Prostate gland (tissue), 2 donors: ENCODE measurements around the gene SOX2. TPM values are rescaled to one million over a fixed set of nuclear protein-coding genes. Genes with fewer than 3 reads are reported as not detected.
A peak's percentile ranks its signal among the peaks of the same experiment; 100 is the strongest.

Source experiments
- DNase-seq: peaks from one replicate; pipeline ENCODE4 v3.0.0-alpha.2; 2019; ENCODE audit warnings: low spot score
- H3K27ac ChIP-seq, 2 donors: fragments of 200-600 bp; sonication (generic); 2 replicates each; pipeline ENCODE4 v1.5.1; 2017 to 2019
- H3K27me3 ChIP-seq: fragments of 200-600 bp; sonication (generic); replicated peaks from 2 replicates; pipeline ENCODE4 v1.5.1; 2019; ENCODE audit not compliant: insufficient read depth
- H3K36me3 ChIP-seq, 2 donors: fragments of 200-600 bp; sonication (generic); 1 replicate in 1 of 2; 2 replicates in 1 of 2; pipeline versions ENCODE4 v1.5.1 to v1.8.1; 2017 to 2019
- H3K4me1 ChIP-seq: fragments of 200-600 bp; sonication (generic); replicated peaks from 2 replicates; pipeline ENCODE4 v1.5.1; 2019
- H3K4me3 ChIP-seq, 2 donors: fragments of 200-600 bp; sonication (generic); 2 replicates each; pipeline ENCODE4 v1.5.1; 2017 to 2019
- H3K9me3 ChIP-seq: fragments of 200-600 bp; sonication (generic); 2 replicates; pipeline ENCODE4 v1.5.1; 2017
- POLR2A ChIP-seq: fragments of 450-650 bp; IDR thresholded peaks from one replicate; pipeline ENCODE4 v1.6.1; 2016; ENCODE audit warnings: antibody characterized with exemption, mild to moderate bottlenecking
- POLR2AphosphoS5 ChIP-seq: sonication (generic); formaldehyde crosslinking; IDR thresholded peaks from one replicate; pipeline ENCODE4 v1.6.1; 2017; ENCODE audit warnings: antibody characterized with exemption
- WGBS: methylation state at CpG from one replicate; pipeline ENCODE4 v1.1.5; 2018; 5-methylcytosine and 5-hydroxymethylcytosine counted together
- intact Hi-C: fragments of 100-400 bp; cut with DNase I; formaldehyde crosslinking; loops from one replicate; pipeline ENCODE4 v1.14.2; 2022
- total RNA-seq, 2 donors: library from RNA; depleted of rRNA; stranded (reverse); fragments of >200 nt; gene quantifications; one replicate each; pipeline ENCODE4 v1.1.0, GENCODE V29; 2016
- TF ChIP-seq, protein P1 (sequence below), 4 experiments: fragments of 200-600 bp in 2 of 4; fragments of 450-650 bp in 2 of 4; sonication (generic) in 2 of 4; IDR thresholded peaks; 1 replicate in 3 of 4; 2 replicates in 1 of 4; pipeline ENCODE4 v1.5.1; 2016 to 2019; ENCODE audit warnings: antibody characterized with exemption in 4 of 4, mild to moderate bottlenecking in 2 of 4, moderate library complexity in 2 of 4

The SOX2 gene
- total RNA-seq, 2 donors from 2014 or later, result 10.5 to 17.8 TPM

DNA sequence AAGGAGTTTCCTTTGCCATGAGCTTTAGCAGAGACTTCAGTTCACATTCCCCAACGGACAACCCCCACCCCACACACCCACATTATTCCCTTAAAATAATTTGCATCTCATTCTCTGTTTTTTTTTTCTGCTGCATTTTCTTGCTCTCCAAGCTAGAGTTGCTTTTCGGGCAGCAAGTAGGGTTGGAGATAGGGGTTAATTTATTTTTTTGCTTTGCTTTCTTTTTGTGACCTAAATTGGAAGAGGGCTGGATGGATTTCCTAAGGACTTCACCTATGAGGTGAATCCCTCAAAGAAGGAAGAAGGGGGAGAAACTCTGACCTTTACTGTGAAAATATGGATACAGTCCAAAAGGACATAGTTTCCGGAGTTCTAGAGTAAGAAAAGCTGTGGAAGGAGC is 6.6 kb downstream of the SOX2 start:
- no peak for DNase-seq
- TF ChIP-seq POLR2A (no peak), POLR2AphosphoS5 (no peak)
- TF ChIP-seq, protein P1, sequence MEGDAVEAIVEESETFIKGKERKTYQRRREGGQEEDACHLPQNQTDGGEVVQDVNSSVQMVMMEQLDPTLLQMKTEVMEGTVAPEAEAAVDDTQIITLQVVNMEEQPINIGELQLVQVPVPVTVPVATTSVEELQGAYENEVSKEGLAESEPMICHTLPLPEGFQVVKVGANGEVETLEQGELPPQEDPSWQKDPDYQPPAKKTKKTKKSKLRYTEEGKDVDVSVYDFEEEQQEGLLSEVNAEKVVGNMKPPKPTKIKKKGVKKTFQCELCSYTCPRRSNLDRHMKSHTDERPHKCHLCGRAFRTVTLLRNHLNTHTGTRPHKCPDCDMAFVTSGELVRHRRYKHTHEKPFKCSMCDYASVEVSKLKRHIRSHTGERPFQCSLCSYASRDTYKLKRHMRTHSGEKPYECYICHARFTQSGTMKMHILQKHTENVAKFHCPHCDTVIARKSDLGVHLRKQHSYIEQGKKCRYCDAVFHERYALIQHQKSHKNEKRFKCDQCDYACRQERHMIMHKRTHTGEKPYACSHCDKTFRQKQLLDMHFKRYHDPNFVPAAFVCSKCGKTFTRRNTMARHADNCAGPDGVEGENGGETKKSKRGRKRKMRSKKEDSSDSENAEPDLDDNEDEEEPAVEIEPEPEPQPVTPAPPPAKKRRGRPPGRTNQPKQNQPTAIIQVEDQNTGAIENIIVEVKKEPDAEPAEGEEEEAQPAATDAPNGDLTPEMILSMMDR (IDR thresholded peaks at IDR 0.05), result no peak
- Histone ChIP-seq H3K4me1 (no peaks in the 10 kb centered on the region), H3K4me3 (peak overlapping the region in 1 of 2 donors; percentile 20), H3K36me3 (no peaks in the 10 kb centered on the region), H3K27ac (peak overlapping the region; percentile 70 to 82), H3K27me3 (peaks cover 4% of the 10 kb centered on the region), H3K9me3 (no peaks in the 10 kb centered on the region)
- WGBS, result 7% methylated on average over 3 of the region's 3 CpGs
- intact Hi-C loops, result no loop called here

DNA sequence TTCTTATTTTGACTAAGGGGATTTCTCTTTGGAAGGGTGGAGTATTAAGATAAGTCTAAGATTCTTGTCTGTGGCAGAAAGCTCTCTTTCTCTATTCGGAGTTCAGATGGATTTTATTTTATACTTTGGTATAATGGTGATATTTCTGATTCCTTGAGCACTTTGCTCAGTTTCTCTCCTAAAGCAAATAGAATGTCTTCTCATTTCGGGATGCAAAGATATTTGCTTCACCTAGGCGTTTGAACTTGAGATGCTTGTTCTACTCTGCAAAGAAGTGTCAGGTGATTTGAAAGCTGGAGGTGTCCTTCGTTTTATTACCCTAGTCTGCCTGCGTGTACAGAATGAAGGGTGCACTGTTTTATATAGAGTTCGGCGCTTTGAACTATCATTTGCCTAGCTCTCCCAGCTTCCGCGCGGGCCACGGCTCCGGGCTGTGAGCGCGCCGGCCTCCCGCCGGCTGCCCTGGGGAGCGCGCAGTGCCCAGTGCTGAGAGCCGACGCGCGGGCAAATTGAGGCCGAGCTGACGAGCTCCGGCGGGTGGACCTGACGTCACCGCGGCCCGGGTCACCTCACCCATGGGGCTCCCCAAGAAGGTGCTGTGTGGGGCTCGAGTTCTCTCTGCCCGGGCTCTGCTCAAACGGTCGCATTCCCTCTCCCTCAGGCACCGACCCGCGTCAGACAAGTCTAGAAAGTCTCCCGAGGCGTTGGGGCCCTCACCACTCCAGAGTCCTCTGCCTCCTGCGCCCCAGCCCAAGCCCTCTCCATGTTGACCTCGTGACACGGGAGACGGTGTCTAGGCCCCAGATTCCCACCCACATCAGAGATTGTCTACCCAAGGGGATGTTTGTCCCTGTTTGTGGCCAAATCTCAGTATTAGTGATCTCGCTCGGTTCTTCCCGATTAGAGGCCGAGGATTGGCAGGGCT is 7.5 kb downstream of the SOX2 start:
- intact Hi-C loops, result no loop called here
- Histone ChIP-seq H3K4me3 (peak overlapping the region in 1 of 2 donors; percentile 20), H3K4me1 (no peaks in the 10 kb centered on the region), H3K27me3 (peaks cover 4% of the 10 kb centered on the region), H3K36me3 (no peaks in the 10 kb centered on the region), H3K27ac (peak overlapping the region; percentile 70 to 82), H3K9me3 (no peaks in the 10 kb centered on the region)
- WGBS, result 5% methylated on average over 36 of the region's 48 CpGs
- TF ChIP-seq POLR2AphosphoS5, result no peak
- TF ChIP-seq, protein P1 (IDR thresholded peaks at IDR 0.05), result no peak
- no peak for TF ChIP-seq POLR2A
- no peak for DNase-seq

DNA sequence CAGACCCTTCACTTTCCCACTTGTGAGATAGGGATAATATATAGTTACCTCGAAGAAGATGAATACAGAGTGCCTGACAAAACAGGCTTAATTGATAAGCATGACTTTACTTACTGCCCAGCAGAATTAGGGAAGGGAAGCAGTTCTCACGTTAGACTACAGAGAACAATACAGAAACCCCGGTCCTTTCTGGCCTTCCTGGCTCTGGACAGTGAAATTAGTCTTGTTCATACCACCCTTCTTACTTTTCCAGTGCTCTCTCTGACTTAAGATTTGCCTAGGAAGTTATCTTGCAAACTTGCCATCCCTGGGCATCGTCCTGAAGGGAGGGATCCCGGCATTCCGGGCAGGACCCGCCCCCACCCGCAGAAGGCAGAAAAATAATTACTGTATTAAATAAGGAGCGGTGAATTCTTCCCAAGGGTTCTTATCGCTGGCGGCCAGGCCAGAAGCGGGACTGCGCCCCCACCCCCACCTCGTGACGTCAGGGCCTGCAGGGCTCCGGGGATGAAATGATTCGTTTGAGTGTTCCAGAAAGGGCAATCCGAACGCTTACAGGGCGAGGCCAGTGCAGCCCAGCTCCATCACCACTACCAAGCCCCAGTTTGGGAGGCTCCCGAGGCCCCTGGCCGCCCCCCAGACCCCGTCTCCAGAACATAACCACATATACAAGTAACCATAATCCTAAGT is 8.4 kb downstream of the SOX2 start:
- Histone ChIP-seq H3K4me1 (no peaks in the 10 kb centered on the region), H3K27ac (peak overlapping the region; percentile 70 to 82), H3K4me3 (peak overlapping the region in 1 of 2 donors; percentile 20), H3K9me3 (no peaks in the 10 kb centered on the region), H3K27me3 (peaks cover 4% of the 10 kb centered on the region), H3K36me3 (no peaks in the 10 kb centered on the region)
- no peak for DNase-seq
- TF ChIP-seq POLR2AphosphoS5 (no peak), POLR2A (no peak)
- TF ChIP-seq, protein P1 (IDR thresholded peaks at IDR 0.05), result no peak
- intact Hi-C loops, result no loop called here
- 37% methylated on average over 23 of the region's 23 CpGs for WGBS

DNA sequence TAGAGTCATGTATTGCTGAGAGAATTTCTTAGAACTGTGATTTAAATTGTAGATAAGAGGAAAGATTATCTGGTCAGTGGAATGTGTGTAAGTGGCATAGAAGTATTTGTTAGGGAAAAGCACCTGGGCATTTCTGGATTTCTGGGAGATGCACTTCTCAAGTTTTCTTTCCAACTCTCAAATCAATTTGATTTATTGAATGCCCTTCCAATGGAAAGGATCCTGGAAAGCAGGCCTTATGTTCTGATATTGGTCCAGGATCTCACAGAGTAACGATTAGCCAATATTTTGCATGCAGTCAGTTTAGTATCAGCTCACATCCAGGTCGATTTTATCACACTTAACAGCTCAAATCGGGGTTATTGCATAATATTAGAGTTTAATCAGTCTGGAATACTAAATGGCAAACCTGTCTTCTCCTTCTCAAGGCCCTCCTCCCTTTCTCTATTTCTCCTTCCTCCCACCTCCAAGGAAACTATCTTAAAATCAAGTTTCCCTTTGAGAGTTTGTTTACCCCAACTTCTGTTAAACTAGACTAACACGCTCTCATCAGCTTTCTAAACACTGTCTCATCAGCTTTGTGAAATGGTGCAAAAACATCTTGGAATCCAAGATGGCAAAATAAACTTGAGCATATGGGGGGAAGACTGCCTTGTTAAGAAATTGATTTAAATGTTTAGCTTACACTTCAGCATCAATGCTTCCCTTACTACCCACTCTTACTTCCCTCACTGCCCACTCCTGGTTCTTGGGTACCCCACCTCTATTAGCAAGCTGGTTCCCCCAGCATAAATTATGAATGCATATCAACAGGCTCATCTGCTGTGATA is 9.5 kb downstream of the SOX2 start:
- intact Hi-C loops, result no loop called here
- 23% methylated on average over 4 of the region's 4 CpGs for WGBS

More for the DNA sequence above, 9.5 kb downstream of the SOX2 start:
- Histone ChIP-seq H3K9me3 (no peaks in the 10 kb centered on the region), H3K4me1 (no peaks in the 10 kb centered on the region), H3K27me3 (peaks cover 4% of the 10 kb centered on the region), H3K27ac (no peak overlapping the region), H3K36me3 (no peaks in the 10 kb centered on the region), H3K4me3 (no peak overlapping the region)
- no peak for TF ChIP-seq POLR2AphosphoS5
- TF ChIP-seq, protein P1 (IDR thresholded peaks at IDR 0.05), result no peak
- no peak for TF ChIP-seq POLR2A
- no peak for DNase-seq
